Endodermal cell (in vitro differentiated cells): ENCODE results near the gene MAB21L2. TPM values are rescaled to one million over a fixed set of nuclear protein-coding genes. Genes with fewer than 3 reads are reported as not detected.
"Not testable (repeated sequence)": the region's sequence is repeated elsewhere in the genome, so short reads cannot be mapped to it uniquely, and the experiment has no call there.

Experiments used
- DNase-seq: peaks from one replicate; pipeline ENCODE4 v3.0.0-alpha.2; 2017
- H3K27ac ChIP-seq: 2 replicates; pipeline ENCODE4 v1.5.1; 2013; ENCODE audit warnings: mild to moderate bottlenecking, low read depth, low read length, moderate library complexity
- H3K27me3 ChIP-seq: 2 replicates; pipeline ENCODE4 v1.6.1; 2013; ENCODE audit warnings: mild to moderate bottlenecking, low read length, moderate library complexity; ENCODE audit not compliant: insufficient read depth, control insufficient read depth, poor library complexity, severe bottlenecking
- H3K36me3 ChIP-seq: 2 replicates; pipeline ENCODE4 v1.7.0; 2013; ENCODE audit warnings: mild to moderate bottlenecking, low read length, moderate library complexity; ENCODE audit not compliant: control insufficient read depth, insufficient read depth
- H3K4me1 ChIP-seq: one replicate; pipeline ENCODE4 v1.7.0; 2013; ENCODE audit warnings: low read length; ENCODE audit not compliant: control insufficient read depth, insufficient read depth
- H3K4me3 ChIP-seq: 2 replicates; pipeline ENCODE4 v1.5.1; 2013; ENCODE audit warnings: mild to moderate bottlenecking, low read length, moderate library complexity
- H3K9ac ChIP-seq: 2 replicates; pipeline ENCODE4 v1.6.1; 2013; ENCODE audit warnings: mild to moderate bottlenecking, low read length, moderate library complexity; ENCODE audit not compliant: poor library complexity, severe bottlenecking; ENCODE audit errors: extremely low read depth
- H3K9me3 ChIP-seq: 2 replicates; pipeline ENCODE4 v1.6.1; 2013; ENCODE audit warnings: mild to moderate bottlenecking, low read length, moderate library complexity; ENCODE audit not compliant: control insufficient read depth
- H3K27ac Mint-ChIP-seq: 2 replicates; pipeline ENCODE4 v1.8.0; 2020; ENCODE audit warnings: mixed read lengths
- H3K27me3 Mint-ChIP-seq: 2 replicates; pipeline ENCODE4 v1.8.0; 2021; ENCODE audit warnings: mild to moderate bottlenecking, mixed read lengths; ENCODE audit not compliant: insufficient read depth
- H3K36me3 Mint-ChIP-seq: 2 replicates; pipeline ENCODE4 v1.8.0; 2020; ENCODE audit warnings: low read depth, mixed read lengths
- H3K4me1 Mint-ChIP-seq: 2 replicates; pipeline ENCODE4 v1.8.0; 2020; ENCODE audit warnings: mixed read lengths
- H3K4me3 Mint-ChIP-seq: 2 replicates; pipeline ENCODE4 v1.8.0; 2020; ENCODE audit warnings: mild to moderate bottlenecking, moderate library complexity, mixed read lengths
- H3K9me3 Mint-ChIP-seq: 2 replicates; pipeline ENCODE4 v1.8.0; 2020; ENCODE audit warnings: mild to moderate bottlenecking, mixed read lengths
- WGBS, 2 experiments: methylation state at CpG; one replicate each; pipeline versions ENCODE4 v1.1.5 to v1.1.7; 2013; ENCODE audit warnings: missing lambda C conversion rate in 2 of 2, mixed read lengths in 1 of 2; ENCODE audit not compliant: insufficient coverage in 1 of 2, insufficient read length in 1 of 2; 5-methylcytosine and 5-hydroxymethylcytosine counted together
- total RNA-seq, 2 donors: library from RNA; stranded (reverse); fragmentation: NEBNext Ultra II Directional in 1 of 2; extraction: Animal tissue kit (Norgen Biotek cat#: 25700) in 1 of 2; gene quantifications; 2 replicates in 1 of 2; 3 replicates in 1 of 2; pipeline ENCODE4 v1.2.1, GENCODE V29; 2021
- TF ChIP-seq, protein P1 (sequence below): fragments of 200-600 bp; sonication (generic); conservative IDR thresholded peaks from 2 replicates; pipeline ENCODE4 v1.5.0; 2021; ENCODE audit warnings: antibody characterized with exemption, mild to moderate bottlenecking

The MAB21L2 gene
- total RNA-seq, 2 donors from 2014 or later, result not detected

GRCh38 chr4:150561143-150561737, 20.7 kb upstream of the MAB21L2 start:
- H3K4me1 Mint-ChIP-seq, result no peaks in the 10 kb centered on the region
- Histone ChIP-seq H3K36me3 (peaks cover 4% of the 10 kb centered on the region), H3K27me3 (no peaks in the 10 kb centered on the region), H3K4me3 (no peak overlapping the region), H3K9me3 (peaks cover 6% of the 10 kb centered on the region), H3K9ac (no peak overlapping the region), H3K4me1 (no peaks in the 10 kb centered on the region), H3K27ac (no peak overlapping the region)
- H3K4me3 Mint-ChIP-seq, result no peak overlapping the region
- peaks cover 11% of the 10 kb centered on the region for H3K36me3 Mint-ChIP-seq
- H3K27ac Mint-ChIP-seq, result no peak overlapping the region
- TF ChIP-seq, protein P1, sequence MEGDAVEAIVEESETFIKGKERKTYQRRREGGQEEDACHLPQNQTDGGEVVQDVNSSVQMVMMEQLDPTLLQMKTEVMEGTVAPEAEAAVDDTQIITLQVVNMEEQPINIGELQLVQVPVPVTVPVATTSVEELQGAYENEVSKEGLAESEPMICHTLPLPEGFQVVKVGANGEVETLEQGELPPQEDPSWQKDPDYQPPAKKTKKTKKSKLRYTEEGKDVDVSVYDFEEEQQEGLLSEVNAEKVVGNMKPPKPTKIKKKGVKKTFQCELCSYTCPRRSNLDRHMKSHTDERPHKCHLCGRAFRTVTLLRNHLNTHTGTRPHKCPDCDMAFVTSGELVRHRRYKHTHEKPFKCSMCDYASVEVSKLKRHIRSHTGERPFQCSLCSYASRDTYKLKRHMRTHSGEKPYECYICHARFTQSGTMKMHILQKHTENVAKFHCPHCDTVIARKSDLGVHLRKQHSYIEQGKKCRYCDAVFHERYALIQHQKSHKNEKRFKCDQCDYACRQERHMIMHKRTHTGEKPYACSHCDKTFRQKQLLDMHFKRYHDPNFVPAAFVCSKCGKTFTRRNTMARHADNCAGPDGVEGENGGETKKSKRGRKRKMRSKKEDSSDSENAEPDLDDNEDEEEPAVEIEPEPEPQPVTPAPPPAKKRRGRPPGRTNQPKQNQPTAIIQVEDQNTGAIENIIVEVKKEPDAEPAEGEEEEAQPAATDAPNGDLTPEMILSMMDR, result no peak
- WGBS, 2 experiments, result 83 to 90% methylated on average over 2 of the region's 2 CpGs
- peaks cover 12% of the 10 kb centered on the region for H3K9me3 Mint-ChIP-seq
- H3K27me3 Mint-ChIP-seq, result no peaks in the 10 kb centered on the region
- DNase-seq, result no peak

DNA sequence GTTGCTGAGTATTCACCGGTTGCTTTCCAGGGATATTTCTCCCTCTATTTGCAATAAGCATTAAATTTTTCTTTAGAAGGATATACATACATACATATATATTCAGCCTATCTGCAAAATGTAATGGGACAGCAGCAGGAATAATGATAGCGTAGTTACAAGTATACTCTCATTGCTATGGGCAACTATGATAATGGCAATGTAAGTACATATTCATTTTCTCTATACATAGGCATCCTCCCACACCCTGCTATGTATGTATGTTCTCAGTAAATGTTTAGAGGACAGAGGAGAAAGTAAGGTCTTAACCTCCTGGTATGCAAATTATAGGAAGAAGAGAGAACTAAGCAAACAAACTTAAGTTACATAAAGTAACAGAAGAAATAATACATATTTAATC, 19.7 kb upstream of the MAB21L2 start:
- Mint-ChIP-seq H3K9me3 (peaks cover 12% of the 10 kb centered on the region), H3K27ac (no peak overlapping the region), H3K27me3 (no peaks in the 10 kb centered on the region), H3K36me3 (peaks cover 11% of the 10 kb centered on the region), H3K4me1 (no peaks in the 10 kb centered on the region), H3K4me3 (no peak overlapping the region)
- Histone ChIP-seq H3K9ac (no peak overlapping the region), H3K27me3 (no peaks in the 10 kb centered on the region), H3K4me3 (no peak overlapping the region), H3K9me3 (peaks cover 6% of the 10 kb centered on the region), H3K4me1 (no peaks in the 10 kb centered on the region), H3K36me3 (peaks cover 11% of the 10 kb centered on the region), H3K27ac (no peak overlapping the region)
- 94% methylated on average over 1 of the region's 2 CpGs; no CpG with 5 or more reads in 1 of the 2 experiments for WGBS, 2 experiments
- no peak for DNase-seq
- TF ChIP-seq, protein P1, result no peak

GRCh38 chr4:150562751-150563150, 19.2 kb upstream of the MAB21L2 start:
- Histone ChIP-seq H3K9ac (no peak overlapping the region), H3K27ac (no peak overlapping the region), H3K9me3 (peaks cover 6% of the 10 kb centered on the region), H3K27me3 (no peaks in the 10 kb centered on the region), H3K4me1 (no peaks in the 10 kb centered on the region), H3K4me3 (no peak overlapping the region), H3K36me3 (peaks cover 15% of the 10 kb centered on the region)
- H3K36me3 Mint-ChIP-seq, result peaks cover 11% of the 10 kb centered on the region
- TF ChIP-seq, protein P1, result no peak
- no peak for DNase-seq
- no peaks in the 10 kb centered on the region for H3K4me1 Mint-ChIP-seq
- no peaks in the 10 kb centered on the region for H3K27me3 Mint-ChIP-seq
- H3K27ac Mint-ChIP-seq, result no peak overlapping the region
- H3K4me3 Mint-ChIP-seq, result no peak overlapping the region
- H3K9me3 Mint-ChIP-seq, result peaks cover 12% of the 10 kb centered on the region

DNA sequence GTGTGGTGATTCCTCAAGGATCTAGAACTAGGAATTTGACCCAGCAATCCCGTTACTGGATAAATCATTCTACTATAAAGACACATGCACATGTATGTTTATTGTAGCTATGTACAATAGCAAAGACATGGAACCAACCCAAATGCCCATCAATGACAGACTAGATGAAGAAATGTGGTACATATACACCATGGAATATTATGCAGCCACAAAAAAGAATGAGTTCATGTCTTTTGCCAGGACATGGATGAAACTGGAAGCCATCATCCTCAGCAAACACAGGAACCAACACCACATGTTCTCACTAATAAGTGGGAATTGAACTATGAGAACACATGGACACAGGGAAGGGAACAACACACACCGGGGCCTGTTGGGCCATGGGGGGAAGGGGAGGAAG, 17.0 kb upstream of the MAB21L2 start:
- not testable (repeated sequence) for H3K27me3 Mint-ChIP-seq, H3K4me1 ChIP-seq, H3K9me3 ChIP-seq, H3K9ac ChIP-seq, H3K27me3 ChIP-seq, H3K27ac Mint-ChIP-seq, H3K4me3 Mint-ChIP-seq, DNase-seq, H3K4me1 Mint-ChIP-seq, H3K27ac ChIP-seq, H3K4me3 ChIP-seq
- peaks cover 11% of the 10 kb centered on the region for H3K36me3 Mint-ChIP-seq
- peaks cover 12% of the 10 kb centered on the region for H3K9me3 Mint-ChIP-seq
- peaks cover 17% of the 10 kb centered on the region for H3K36me3 ChIP-seq
- WGBS, 2 experiments, result 88 to 92% methylated on average over 1 to 2 of the region's 2 CpGs
